ENCODE results near the gene TBC1D5.
"Not testable (repeated sequence)": the region's sequence is repeated elsewhere in the genome, so short reads cannot be mapped to it uniquely, and the experiment has no call there.

The TBC1D5 gene

GRCh38 chr3:17129556-17129955 lies 612.9 kb downstream of the TBC1D5 start:
- in situ Hi-C loops (cut with MboI; ENCODE audit: low sequenced_read_pairs): no loop called here

GRCh38 chr3:17128671-17129070 lies 613.8 kb downstream of the TBC1D5 start:
- in situ Hi-C loops (cut with MboI; ENCODE audit: low sequenced_read_pairs): not testable (repeated sequence)

GRCh38 chr3:17125738-17126442 lies 616.5 kb downstream of the TBC1D5 start:
- in situ Hi-C loops (cut with MboI; ENCODE audit: low sequenced_read_pairs): no loop called here

- in situ Hi-C loops (cut with MboI; ENCODE audit: low sequenced_read_pairs): no loop called here
These were observed 619.7 kb downstream of the TBC1D5 start for GRCh38 chr3:17122758-17123157.

GRCh38 chr3:17121336-17121735 lies 621.1 kb downstream of the TBC1D5 start:
- in situ Hi-C loops (cut with MboI; ENCODE audit: low sequenced_read_pairs): no loop called here

GRCh38 chr3:17120115-17120514 lies 622.3 kb downstream of the TBC1D5 start:
- in situ Hi-C loops (cut with MboI; ENCODE audit: low sequenced_read_pairs): no loop called here

- in situ Hi-C loops (cut with MboI; ENCODE audit: low sequenced_read_pairs): no loop called here
These were observed 623.0 kb downstream of the TBC1D5 start for GRCh38 chr3:17119201-17120072.

GRCh38 chr3:17118771-17119170 lies 623.7 kb downstream of the TBC1D5 start:
- in situ Hi-C loops (cut with MboI; ENCODE audit: low sequenced_read_pairs): no loop called here

- in situ Hi-C loops (cut with MboI; ENCODE audit: low sequenced_read_pairs): no loop called here
These were observed 626.3 kb downstream of the TBC1D5 start for GRCh38 chr3:17116007-17116600.

GRCh38 chr3:17115186-17115585 lies 627.2 kb downstream of the TBC1D5 start:
- in situ Hi-C loops (cut with MboI; ENCODE audit: low sequenced_read_pairs): no loop called here

- in situ Hi-C loops (cut with MboI; ENCODE audit: low sequenced_read_pairs): no loop called here
These were observed 630.8 kb downstream of the TBC1D5 start for GRCh38 chr3:17111586-17111985.

GRCh38 chr3:17110660-17111396 lies 631.6 kb downstream of the TBC1D5 start:
- in situ Hi-C loops (cut with MboI; ENCODE audit: low sequenced_read_pairs): no loop called here

Measured in HL-60/S4 treated with phorbol 12-myristate 13-acetate at 8.2 ng/mL for 4 days and 3 days (cell line).